ENCODE results near the gene DNAJB5.

GRCh38 chr9:34997379-34997781 lies 7.8 kb downstream of the DNAJB5 start:
- TF ChIP-seq CTCF (conservative IDR thresholded peaks at IDR 0.05; ENCODE audit: low read depth in 2 of 2) (no peak), EZH2 (IDR thresholded peaks at IDR 0.05; ENCODE audit: low read depth, unreplicated experiment) (no peak), ZNF114 (CRISPR knock-in tag; IDR thresholded peaks at IDR 0.05) (no peak), POLR2AphosphoS5 (IDR thresholded peaks at IDR 0.05; ENCODE audit: low read depth) (no peak), CREB1 (CRISPR knock-in tag; IDR thresholded peaks at IDR 0.05; ENCODE audit: low read depth) (no peak), JUNB (IDR thresholded peaks at IDR 0.05; ENCODE audit: unreplicated experiment) (no peak), EZH2phosphoT487 (IDR thresholded peaks at IDR 0.05; ENCODE audit: unreplicated experiment) (no peak), REST (IDR thresholded peaks at IDR 0.05; ENCODE audit: unreplicated experiment) (no peak), STAT1 (IDR thresholded peaks at IDR 0.05; ENCODE audit: unreplicated experiment) (no peak)
